ENCODE data around the gene EPHA6.
"Not testable (repeated sequence)": the region's sequence is repeated elsewhere in the genome, so short reads cannot be mapped to it uniquely, and the experiment has no call there.

EPHA6 gene

DNA sequence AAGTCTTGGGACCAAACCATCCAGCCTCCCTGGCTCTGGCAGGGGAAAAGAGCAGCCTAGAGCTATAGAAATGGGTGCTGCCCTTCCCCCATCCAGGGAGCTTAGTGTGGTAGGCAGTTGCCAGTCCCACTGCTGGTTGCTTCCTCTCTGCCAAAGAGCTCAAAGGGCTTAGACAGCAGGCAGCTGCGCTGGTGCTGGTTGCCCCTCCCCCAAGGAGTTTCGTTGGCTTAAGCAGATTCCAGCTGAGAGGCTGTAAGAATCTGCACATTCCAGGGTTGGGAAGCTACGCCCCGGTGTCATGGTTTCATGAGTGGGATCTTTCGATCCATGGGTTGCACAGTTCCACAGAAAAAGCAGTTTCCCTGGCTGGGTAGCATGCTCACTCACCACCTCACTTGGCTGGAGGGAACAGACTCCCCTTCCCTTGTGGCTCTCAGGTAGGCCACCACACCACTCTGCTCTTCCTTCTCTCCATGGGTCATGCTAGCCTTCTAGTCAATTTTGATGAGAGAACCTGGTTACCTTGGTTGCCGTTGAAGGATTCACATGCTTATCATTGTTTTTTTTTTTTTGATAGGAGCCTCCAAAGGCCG lies 195.1 kb downstream of the EPHA6 start:
- H3K9ac ChIP-seq (ENCODE audit: low read depth in 1 of 2, low read length in 2 of 2), result no peak overlapping the region
- H3K4me3 ChIP-seq (ENCODE audit: low read length in 2 of 2), result no peak overlapping the region
- no peaks in the 10 kb centered on the region for H3K4me1 ChIP-seq (ENCODE audit: control insufficient read depth in 2 of 2, insufficient read depth in 2 of 2, low read length in 2 of 2)
- no peaks in the 10 kb centered on the region for H3K27me3 ChIP-seq (ENCODE audit: control insufficient read depth in 2 of 2, insufficient read depth in 2 of 2, low read length in 2 of 2)
- H3K36me3 ChIP-seq (ENCODE audit: control insufficient read depth in 2 of 2, insufficient read depth in 2 of 2, low read length in 2 of 2), result no peaks in the 10 kb centered on the region
- H3K9me3 ChIP-seq (ENCODE audit: control insufficient read depth in 2 of 2, low read length in 2 of 2), result no peaks in the 10 kb centered on the region
- no peak overlapping the region for H3K27ac ChIP-seq (ENCODE audit: low read depth in 2 of 2, low read length in 2 of 2)

DNA sequence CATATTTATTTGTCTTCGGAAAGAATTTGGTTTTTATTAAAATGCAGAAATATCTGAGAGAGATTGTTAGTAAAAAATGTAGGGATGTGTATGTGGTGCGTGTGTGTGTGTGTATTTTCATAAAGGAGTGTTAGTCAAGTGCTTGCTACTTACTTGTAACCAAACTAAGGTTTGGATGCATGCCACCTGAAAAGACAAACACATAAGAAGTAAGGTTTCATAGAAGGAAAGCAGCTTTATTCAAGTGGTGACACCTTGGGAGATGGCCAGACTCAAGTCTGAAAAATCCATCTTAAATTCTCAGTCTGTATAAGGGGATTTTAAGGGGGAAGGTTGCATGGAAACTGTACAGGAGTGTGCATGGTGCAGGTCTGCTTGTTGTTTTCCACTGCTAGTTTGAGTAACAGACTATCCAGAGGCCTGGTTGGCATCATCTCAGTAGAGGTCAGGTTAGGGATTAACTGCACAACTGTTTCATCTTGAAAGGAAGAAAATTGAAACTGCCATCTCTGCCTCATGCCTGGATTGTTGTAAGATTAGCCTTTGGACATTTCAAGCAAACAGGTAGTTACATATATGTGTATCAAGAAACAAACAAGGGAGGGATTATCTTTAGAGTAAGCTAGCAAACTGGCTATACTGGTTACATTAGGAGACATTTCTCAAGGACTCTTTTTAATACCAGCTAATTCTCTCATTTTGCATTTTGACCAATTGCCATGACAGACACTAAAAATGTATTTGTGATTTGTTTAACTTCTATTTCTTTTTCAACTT lies 196.7 kb downstream of the EPHA6 start:
- H3K36me3 ChIP-seq (ENCODE audit: control insufficient read depth in 2 of 2, insufficient read depth in 2 of 2, low read length in 2 of 2), result no peaks in the 10 kb centered on the region
- H3K27me3 ChIP-seq (ENCODE audit: control insufficient read depth in 2 of 2, insufficient read depth in 2 of 2, low read length in 2 of 2), result no peaks in the 10 kb centered on the region
- H3K4me3 ChIP-seq (ENCODE audit: low read length in 2 of 2), result no peak overlapping the region
- H3K27ac ChIP-seq (ENCODE audit: low read depth in 2 of 2, low read length in 2 of 2), result no peak overlapping the region
- H3K9me3 ChIP-seq (ENCODE audit: control insufficient read depth in 2 of 2, low read length in 2 of 2), result no peaks in the 10 kb centered on the region
- H3K9ac ChIP-seq (ENCODE audit: low read depth in 1 of 2, low read length in 2 of 2), result no peak overlapping the region
- H3K4me1 ChIP-seq (ENCODE audit: control insufficient read depth in 2 of 2, insufficient read depth in 2 of 2, low read length in 2 of 2), result no peaks in the 10 kb centered on the region

DNA sequence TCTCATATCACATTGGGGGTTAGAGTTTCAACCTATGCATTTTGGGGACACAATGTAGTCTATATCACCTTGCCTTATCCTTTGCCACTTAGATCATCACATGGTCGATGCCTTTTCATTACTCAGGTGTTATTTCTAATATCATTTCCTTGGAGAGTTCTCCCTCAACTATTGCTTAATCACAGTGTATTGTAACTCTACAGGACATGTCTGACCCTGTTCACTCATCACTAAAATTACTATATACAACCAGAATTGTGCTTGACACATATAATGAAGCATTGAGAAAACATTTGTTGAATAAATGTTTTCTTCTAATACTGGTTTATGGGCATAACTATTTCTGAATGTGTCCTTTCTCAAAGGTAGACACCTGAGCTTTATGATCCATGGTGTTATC lies 207.4 kb downstream of the EPHA6 start:
- Histone ChIP-seq H3K36me3 (ENCODE audit: control insufficient read depth in 2 of 2, insufficient read depth in 2 of 2, low read length in 2 of 2) (no peaks in the 10 kb centered on the region), H3K27ac (ENCODE audit: low read depth in 2 of 2, low read length in 2 of 2) (no peak overlapping the region), H3K4me1 (ENCODE audit: control insufficient read depth in 2 of 2, insufficient read depth in 2 of 2, low read length in 2 of 2) (no peaks in the 10 kb centered on the region), H3K27me3 (ENCODE audit: control insufficient read depth in 2 of 2, insufficient read depth in 2 of 2, low read length in 2 of 2) (no peaks in the 10 kb centered on the region), H3K9me3 (ENCODE audit: control insufficient read depth in 2 of 2, low read length in 2 of 2) (no peaks in the 10 kb centered on the region), H3K4me3 (ENCODE audit: low read length in 2 of 2) (no peak overlapping the region), H3K9ac (ENCODE audit: low read depth in 1 of 2, low read length in 2 of 2) (no peak overlapping the region)

DNA sequence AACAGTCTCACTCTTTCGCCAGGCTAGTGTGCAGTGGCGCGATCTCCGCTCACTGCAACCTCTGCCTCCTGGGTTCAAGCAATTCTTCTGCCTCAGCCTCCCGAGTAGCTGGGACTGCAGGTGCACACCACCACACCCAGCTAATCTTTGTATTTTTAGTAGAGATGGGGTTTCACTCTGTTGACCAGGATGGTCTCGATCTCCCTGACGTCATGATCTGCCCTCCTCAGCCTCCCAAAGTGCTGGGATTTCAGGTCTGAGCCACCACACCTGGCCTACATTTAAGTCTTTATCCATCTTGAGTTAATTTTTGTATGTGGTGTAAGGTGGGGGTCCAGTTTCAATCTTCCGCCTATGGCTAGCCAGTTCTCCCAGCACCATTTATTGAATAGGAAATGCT lies 211.2 kb downstream of the EPHA6 start:
- H3K4me3 ChIP-seq (ENCODE audit: low read length in 2 of 2); H3K27ac ChIP-seq (ENCODE audit: low read depth in 2 of 2, low read length in 2 of 2); H3K9me3 ChIP-seq (ENCODE audit: control insufficient read depth in 2 of 2, low read length in 2 of 2); H3K4me1 ChIP-seq (ENCODE audit: control insufficient read depth in 2 of 2, insufficient read depth in 2 of 2, low read length in 2 of 2); H3K9ac ChIP-seq (ENCODE audit: low read depth in 1 of 2, low read length in 2 of 2); H3K36me3 ChIP-seq (ENCODE audit: control insufficient read depth in 2 of 2, insufficient read depth in 2 of 2, low read length in 2 of 2); H3K27me3 ChIP-seq (ENCODE audit: control insufficient read depth in 2 of 2, insufficient read depth in 2 of 2, low read length in 2 of 2): not testable (repeated sequence)

DNA sequence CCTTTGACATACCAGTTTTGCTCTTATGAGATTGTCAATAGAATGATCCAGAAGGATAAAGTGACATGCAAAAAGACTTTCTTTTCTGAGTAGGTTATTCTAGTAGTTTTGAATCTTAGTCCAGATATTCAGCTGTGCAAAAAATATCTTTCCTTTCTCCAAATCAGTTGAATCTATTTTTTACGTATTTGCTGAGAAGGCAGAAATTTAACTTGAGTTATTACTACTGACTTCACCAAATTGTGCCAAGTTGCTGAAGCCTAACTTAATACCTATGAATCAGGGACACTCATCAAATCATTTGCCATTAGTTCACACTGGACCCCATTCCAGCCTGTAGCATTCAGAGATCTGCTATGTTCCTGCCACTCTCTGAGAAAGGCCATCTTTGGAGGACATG lies 215.6 kb downstream of the EPHA6 start:
- Histone ChIP-seq H3K9ac (ENCODE audit: low read depth in 1 of 2, low read length in 2 of 2) (no peak overlapping the region), H3K36me3 (ENCODE audit: control insufficient read depth in 2 of 2, insufficient read depth in 2 of 2, low read length in 2 of 2) (no peaks in the 10 kb centered on the region), H3K27ac (ENCODE audit: low read depth in 2 of 2, low read length in 2 of 2) (no peak overlapping the region), H3K27me3 (ENCODE audit: control insufficient read depth in 2 of 2, insufficient read depth in 2 of 2, low read length in 2 of 2) (no peaks in the 10 kb centered on the region), H3K4me3 (ENCODE audit: low read length in 2 of 2) (no peak overlapping the region), H3K9me3 (ENCODE audit: control insufficient read depth in 2 of 2, low read length in 2 of 2) (no peaks in the 10 kb centered on the region), H3K4me1 (ENCODE audit: control insufficient read depth in 2 of 2, insufficient read depth in 2 of 2, low read length in 2 of 2) (no peaks in the 10 kb centered on the region)

DNA sequence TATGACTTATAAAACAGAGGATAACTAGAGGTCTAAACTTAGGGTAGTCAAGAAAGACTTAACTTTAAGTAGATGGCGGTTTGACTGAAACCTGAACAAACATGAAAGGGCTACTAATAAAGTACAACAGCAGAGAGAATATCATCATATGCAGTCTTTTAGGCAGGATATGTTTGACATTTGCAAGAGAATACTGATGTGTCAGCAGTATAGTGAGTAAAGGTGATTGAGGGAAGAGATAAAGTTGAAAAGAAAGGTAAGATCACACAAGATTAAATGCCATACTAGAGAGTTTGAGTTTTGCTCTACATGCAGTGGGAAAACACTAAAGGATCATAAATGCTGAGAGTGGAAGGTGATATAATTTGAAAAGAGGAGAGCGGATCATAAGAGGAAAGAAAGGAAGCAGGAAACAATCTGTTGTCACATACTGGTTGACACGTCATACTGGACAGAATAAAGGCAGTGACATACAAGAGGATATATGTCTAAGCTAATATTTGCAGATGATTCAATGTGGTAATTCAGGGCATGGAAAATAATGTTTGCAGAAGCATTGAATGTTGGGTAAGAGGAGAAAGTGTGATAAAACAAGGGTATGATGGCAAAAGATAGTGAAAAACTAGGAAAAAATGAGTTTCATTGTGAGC lies 223.0 kb downstream of the EPHA6 start:
- Histone ChIP-seq H3K4me3 (ENCODE audit: low read length in 2 of 2) (no peak overlapping the region), H3K27me3 (ENCODE audit: control insufficient read depth in 2 of 2, insufficient read depth in 2 of 2, low read length in 2 of 2) (no peaks in the 10 kb centered on the region), H3K4me1 (ENCODE audit: control insufficient read depth in 2 of 2, insufficient read depth in 2 of 2, low read length in 2 of 2) (no peaks in the 10 kb centered on the region), H3K9me3 (ENCODE audit: control insufficient read depth in 2 of 2, low read length in 2 of 2) (no peaks in the 10 kb centered on the region), H3K27ac (ENCODE audit: low read depth in 2 of 2, low read length in 2 of 2) (no peak overlapping the region), H3K9ac (ENCODE audit: low read depth in 1 of 2, low read length in 2 of 2) (no peak overlapping the region), H3K36me3 (ENCODE audit: control insufficient read depth in 2 of 2, insufficient read depth in 2 of 2, low read length in 2 of 2) (no peaks in the 10 kb centered on the region)

DNA sequence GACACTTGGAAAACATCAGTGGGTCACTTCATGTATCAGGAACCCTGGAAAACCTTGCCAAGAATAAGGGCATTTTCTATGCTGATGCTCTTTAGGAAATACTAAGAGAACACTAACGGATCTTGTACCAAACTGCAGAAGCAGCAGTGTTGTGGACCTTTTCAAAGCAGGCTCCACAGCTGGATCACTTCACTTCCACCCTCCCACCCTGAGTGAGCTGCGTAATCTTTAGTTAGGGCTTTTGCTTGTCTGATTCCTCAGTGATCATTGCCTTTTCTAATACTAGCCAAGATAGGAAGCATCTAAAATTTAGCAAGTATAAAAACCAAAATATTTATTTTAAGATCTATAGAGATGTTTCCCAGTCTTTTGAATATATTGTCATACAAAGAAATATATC lies 229.0 kb downstream of the EPHA6 start:
- Histone ChIP-seq H3K27ac (ENCODE audit: low read depth in 2 of 2, low read length in 2 of 2) (no peak overlapping the region), H3K9ac (ENCODE audit: low read depth in 1 of 2, low read length in 2 of 2) (no peak overlapping the region), H3K27me3 (ENCODE audit: control insufficient read depth in 2 of 2, insufficient read depth in 2 of 2, low read length in 2 of 2) (no peaks in the 10 kb centered on the region), H3K4me3 (ENCODE audit: low read length in 2 of 2) (no peak overlapping the region), H3K9me3 (ENCODE audit: control insufficient read depth in 2 of 2, low read length in 2 of 2) (no peaks in the 10 kb centered on the region), H3K4me1 (ENCODE audit: control insufficient read depth in 2 of 2, insufficient read depth in 2 of 2, low read length in 2 of 2) (no peaks in the 10 kb centered on the region), H3K36me3 (ENCODE audit: control insufficient read depth in 2 of 2, insufficient read depth in 2 of 2, low read length in 2 of 2) (no peaks in the 10 kb centered on the region)

DNA sequence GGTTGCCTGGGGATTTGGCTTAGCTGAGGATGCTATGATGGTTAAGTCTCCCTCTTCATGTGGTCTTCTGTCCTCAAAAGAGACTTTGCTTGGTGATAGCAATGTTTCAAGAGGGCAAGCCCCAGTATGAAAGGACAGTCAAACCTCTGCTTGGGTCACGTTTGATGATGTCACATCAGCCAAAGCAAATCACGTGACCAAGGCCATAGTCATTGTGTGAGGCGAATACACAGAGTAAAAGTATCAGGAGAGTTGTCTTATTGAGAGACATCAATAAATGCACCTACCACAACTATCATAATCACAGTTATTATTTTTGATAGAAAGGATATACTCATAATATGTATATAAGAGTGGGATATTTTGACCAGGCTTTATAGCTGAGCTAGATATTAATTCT lies 243.0 kb downstream of the EPHA6 start:
- no peak overlapping the region for H3K27ac ChIP-seq (ENCODE audit: low read depth in 2 of 2, low read length in 2 of 2)
- no peaks in the 10 kb centered on the region for H3K4me1 ChIP-seq (ENCODE audit: control insufficient read depth in 2 of 2, insufficient read depth in 2 of 2, low read length in 2 of 2)
- H3K4me3 ChIP-seq (ENCODE audit: low read length in 2 of 2), result no peak overlapping the region
- no peaks in the 10 kb centered on the region for H3K36me3 ChIP-seq (ENCODE audit: control insufficient read depth in 2 of 2, insufficient read depth in 2 of 2, low read length in 2 of 2)
- no peak overlapping the region for H3K9ac ChIP-seq (ENCODE audit: low read depth in 1 of 2, low read length in 2 of 2)
- peaks cover 0 to 3% of the 10 kb centered on the region in 2 donors for H3K9me3 ChIP-seq (ENCODE audit: control insufficient read depth in 2 of 2, low read length in 2 of 2)
- no peaks in the 10 kb centered on the region for H3K27me3 ChIP-seq (ENCODE audit: control insufficient read depth in 2 of 2, insufficient read depth in 2 of 2, low read length in 2 of 2)

DNA sequence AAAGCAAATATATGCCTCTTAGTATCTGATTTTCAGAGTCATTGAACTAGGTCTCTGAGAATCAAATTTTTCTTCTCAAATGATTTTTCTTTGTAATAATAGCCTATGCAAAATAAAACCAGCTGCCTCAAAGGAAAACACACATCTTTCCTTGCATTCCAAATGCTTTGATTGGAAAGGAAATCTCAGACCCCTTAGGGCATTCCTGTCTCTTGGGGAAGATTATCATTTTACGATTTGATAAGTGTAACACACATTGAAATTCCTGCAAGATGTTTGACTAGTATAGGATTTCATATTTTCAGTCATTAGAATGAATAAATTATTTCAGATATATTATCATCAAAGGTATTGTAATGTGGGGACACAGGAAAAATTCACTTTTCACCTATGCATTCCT lies 244.8 kb downstream of the EPHA6 start:
- no peak overlapping the region for H3K27ac ChIP-seq (ENCODE audit: low read depth in 2 of 2, low read length in 2 of 2)
- no peaks in the 10 kb centered on the region for H3K36me3 ChIP-seq (ENCODE audit: control insufficient read depth in 2 of 2, insufficient read depth in 2 of 2, low read length in 2 of 2)
- H3K4me1 ChIP-seq (ENCODE audit: control insufficient read depth in 2 of 2, insufficient read depth in 2 of 2, low read length in 2 of 2), result no peaks in the 10 kb centered on the region
- H3K4me3 ChIP-seq (ENCODE audit: low read length in 2 of 2), result no peak overlapping the region
- peaks cover 0 to 3% of the 10 kb centered on the region in 2 donors for H3K9me3 ChIP-seq (ENCODE audit: control insufficient read depth in 2 of 2, low read length in 2 of 2)
- H3K27me3 ChIP-seq (ENCODE audit: control insufficient read depth in 2 of 2, insufficient read depth in 2 of 2, low read length in 2 of 2), result no peaks in the 10 kb centered on the region
- no peak overlapping the region for H3K9ac ChIP-seq (ENCODE audit: low read depth in 1 of 2, low read length in 2 of 2)

DNA sequence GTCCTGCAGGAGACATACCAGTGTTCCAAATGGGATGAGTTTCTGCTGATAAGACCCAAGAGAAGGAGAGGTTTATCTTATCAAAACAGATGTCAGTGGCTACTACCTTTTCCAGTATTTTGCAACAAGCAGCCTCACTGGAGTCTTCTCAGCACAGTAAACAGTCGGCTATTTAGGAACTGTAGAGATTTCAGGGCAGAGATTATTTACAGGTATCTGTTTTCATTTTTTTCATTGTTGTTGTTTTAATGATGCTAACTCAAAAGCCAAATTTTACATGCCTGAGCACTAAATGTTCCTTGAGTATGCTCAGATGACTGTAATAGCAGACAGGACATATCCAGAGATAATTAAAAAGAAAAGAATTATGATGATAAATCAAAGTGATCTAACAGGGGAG lies 252.1 kb downstream of the EPHA6 start:
- Histone ChIP-seq H3K4me1 (ENCODE audit: control insufficient read depth in 2 of 2, insufficient read depth in 2 of 2, low read length in 2 of 2) (no peaks in the 10 kb centered on the region), H3K27ac (ENCODE audit: low read depth in 2 of 2, low read length in 2 of 2) (no peak overlapping the region), H3K9ac (ENCODE audit: low read depth in 1 of 2, low read length in 2 of 2) (no peak overlapping the region), H3K27me3 (ENCODE audit: control insufficient read depth in 2 of 2, insufficient read depth in 2 of 2, low read length in 2 of 2) (no peaks in the 10 kb centered on the region), H3K36me3 (ENCODE audit: control insufficient read depth in 2 of 2, insufficient read depth in 2 of 2, low read length in 2 of 2) (no peaks in the 10 kb centered on the region), H3K9me3 (ENCODE audit: control insufficient read depth in 2 of 2, low read length in 2 of 2) (peaks cover 0 to 2% of the 10 kb centered on the region in 2 donors), H3K4me3 (ENCODE audit: low read length in 2 of 2) (no peak overlapping the region)
